WERI-Rb-1 (cell line): ENCODE data around the gene OR52A1.

Source experiments
- DNase-seq: peaks from one replicate; pipeline ENCODE4 v3.0.0-alpha.2; 2020
- H3K27ac ChIP-seq: fragments of 250-450 bp; sonication (Bioruptor Pico); 2 replicates; pipeline ENCODE4 v1.5.1; 2020; ENCODE audit warnings: mild to moderate bottlenecking, moderate library complexity
- H3K27me3 ChIP-seq: fragments of 250-450 bp; sonication (Bioruptor Pico); 2 replicates; pipeline ENCODE4 v1.5.1; 2021; ENCODE audit warnings: mild to moderate bottlenecking, low read depth, moderate library complexity; ENCODE audit not compliant: insufficient read depth, severe bottlenecking
- H3K36me3 ChIP-seq: fragments of 250-450 bp; sonication (Bioruptor Pico); 2 replicates; pipeline ENCODE4 v1.5.1; 2020; ENCODE audit warnings: mild to moderate bottlenecking, moderate library complexity
- H3K4me3 ChIP-seq: 2 replicates; pipeline ENCODE4 v1.5.1; 2011; ENCODE audit warnings: low read depth, mild to moderate bottlenecking, control low read depth, low read length
- H3K9me3 ChIP-seq: fragments of 250-450 bp; sonication (Bioruptor Pico); 2 replicates; pipeline ENCODE4 v1.5.1; 2021; ENCODE audit warnings: mild to moderate bottlenecking, moderate library complexity; ENCODE audit not compliant: severe bottlenecking
- CTCF ChIP-seq: IDR thresholded peaks from 2 replicates; pipeline ENCODE4 v1.5.1; 2011; ENCODE audit warnings: low read depth, mild to moderate bottlenecking, control low read depth, inconsistent platforms, low read length

OR52A1 gene

GRCh38 chr11:5196731-5197130 lies 42.2 kb upstream of the OR52A1 start:
- no peak for TF ChIP-seq CTCF
- no peak for DNase-seq
- no peaks in the 10 kb centered on the region for H3K9me3 ChIP-seq
- no peak overlapping the region for H3K27ac ChIP-seq
- H3K4me3 ChIP-seq, result no peak overlapping the region
- peaks cover 40% of the 10 kb centered on the region for H3K27me3 ChIP-seq
- no peaks in the 10 kb centered on the region for H3K36me3 ChIP-seq

- no peak for DNase-seq
- Histone ChIP-seq H3K9me3 (no peaks in the 10 kb centered on the region), H3K27ac (no peak overlapping the region), H3K4me3 (no peak overlapping the region), H3K36me3 (no peaks in the 10 kb centered on the region), H3K27me3 (peaks cover 35% of the 10 kb centered on the region)
- TF ChIP-seq CTCF, result no peak
Observed at GRCh38 chr11:5196067-5196466, 41.5 kb upstream of the OR52A1 start.

- no peak for DNase-seq
- no peak for TF ChIP-seq CTCF
- Histone ChIP-seq H3K9me3 (no peaks in the 10 kb centered on the region), H3K27me3 (peaks cover 5% of the 10 kb centered on the region), H3K4me3 (no peak overlapping the region), H3K27ac (no peak overlapping the region), H3K36me3 (no peaks in the 10 kb centered on the region)
Observed at GRCh38 chr11:5192738-5193137, 38.2 kb upstream of the OR52A1 start.

GRCh38 chr11:5188201-5188600 lies 33.6 kb upstream of the OR52A1 start:
- H3K4me3 ChIP-seq, result no peak overlapping the region
- H3K27me3 ChIP-seq, result peaks cover 17% of the 10 kb centered on the region
- no peaks in the 10 kb centered on the region for H3K36me3 ChIP-seq
- no peak for TF ChIP-seq CTCF
- H3K9me3 ChIP-seq, result no peaks in the 10 kb centered on the region
- H3K27ac ChIP-seq, result no peak overlapping the region
- DNase-seq, result no peak

GRCh38 chr11:5178046-5178837 lies 23.7 kb upstream of the OR52A1 start:
- no peaks in the 10 kb centered on the region for H3K9me3 ChIP-seq
- no peak overlapping the region for H3K27ac ChIP-seq
- no peak overlapping the region for H3K4me3 ChIP-seq
- TF ChIP-seq CTCF, result no peak
- no peak for DNase-seq
- H3K36me3 ChIP-seq, result no peaks in the 10 kb centered on the region
- no peaks in the 10 kb centered on the region for H3K27me3 ChIP-seq

GRCh38 chr11:5174934-5175333 lies 20.4 kb upstream of the OR52A1 start:
- H3K9me3 ChIP-seq, result no peaks in the 10 kb centered on the region
- no peak overlapping the region for H3K4me3 ChIP-seq
- H3K27ac ChIP-seq, result no peak overlapping the region
- TF ChIP-seq CTCF, result no peak
- no peaks in the 10 kb centered on the region for H3K36me3 ChIP-seq
- DNase-seq, result no peak
- peaks cover 16% of the 10 kb centered on the region for H3K27me3 ChIP-seq
